GM12878 (cell line): ENCODE results near the gene VSTM2L. TPM values are rescaled to one million over a fixed set of nuclear protein-coding genes. Genes with fewer than 3 reads are reported as not detected.

ENCODE experiments used
- ATAC-seq: fragments of 200-7000 bp; cut with Tn5 transposase; 3 replicates; pipeline ENCODE4 v1.9.1; 2020; ENCODE audit warnings: mild to moderate bottlenecking, moderate library complexity
- BruUV-seq: library from RNA; stranded (reverse); fragments of 400-500 nt; replicated peaks from 2 replicates; lab custom pipeline; 2021; lab: Mats Ljungman, UMichigan
- CTCF ChIA-PET: fragments of 300-600 bp; sonication (Branson Sonifier 250); formaldehyde crosslinking; extraction: SDS; loops from one replicate; lab custom pipeline; 2021; ENCODE audit warnings: inconsistent platforms; lab: Yijun Ruan, JAX
- POLR2A ChIA-PET: fragments of 350-600 bp; formaldehyde crosslinking; extraction: SDS; loops from one replicate; lab custom pipeline; 2021; ENCODE audit warnings: inconsistent platforms; lab: Charles Lee
- RAD21 ChIA-PET: fragments of 300-600 bp; sonication (Branson Sonifier 250); formaldehyde crosslinking; loops from one replicate; lab custom pipeline; 2023; ENCODE audit warnings: antibody characterized with exemption; ENCODE audit not compliant: unreplicated experiment; lab: Charles Lee
- SMC1A ChIA-PET: fragments of 300-600 bp; sonication (Branson Sonifier 250); formaldehyde crosslinking; loops from one replicate; lab custom pipeline; 2023; ENCODE audit not compliant: unreplicated experiment, uncharacterized antibody; lab: Charles Lee
- DNase-seq: peaks from one replicate; pipeline ENCODE4 v3.0.0-alpha.2; 2011; ENCODE audit warnings: low read depth, low spot score
- FAIRE-seq: peaks from 3 replicates; lab custom pipeline; 2011; peaks lifted over from hg19 to GRCh38; lab: Jason Lieb, UNC
- H2AFZ ChIP-seq: 2 replicates; pipeline ENCODE4 v1.6.0; 2011; ENCODE audit warnings: low read depth, low read length, control low read depth; ENCODE audit not compliant: control insufficient read depth
- H3K27ac ChIP-seq: 2 replicates; pipeline ENCODE4 v1.5.1; 2011; ENCODE audit warnings: control low read depth; ENCODE audit not compliant: control insufficient read depth, insufficient read depth
- H3K27me3 ChIP-seq, 2 experiments: replicated peaks in 1 of 2; 2 replicates each; pipeline versions ENCODE4 v1.6.0 to v1.6.1; 2011; ENCODE audit warnings: low read length in 1 of 2; ENCODE audit not compliant: control insufficient read depth in 2 of 2, insufficient read depth in 2 of 2
- H3K36me3 ChIP-seq, 2 experiments: 2 replicates each; pipeline ENCODE4 v1.5.1; 2011; ENCODE audit warnings: low read length in 1 of 2; ENCODE audit not compliant: control insufficient read depth in 2 of 2, insufficient read depth in 2 of 2
- H3K4me1 ChIP-seq: 2 replicates; pipeline ENCODE4 v1.6.1; 2011; ENCODE audit warnings: mild to moderate bottlenecking, low read length, moderate library complexity, mixed read lengths; ENCODE audit not compliant: control insufficient read depth, insufficient read depth
- H3K4me2 ChIP-seq: 2 replicates; pipeline ENCODE4 v1.6.0; 2011; ENCODE audit warnings: control low read depth; ENCODE audit not compliant: control insufficient read depth, insufficient read depth
- H3K4me3 ChIP-seq: fragments of 200-600 bp; sonication (generic); 2 replicates; pipeline ENCODE4 v1.5.1; 2016
- H3K79me2 ChIP-seq: 2 replicates; pipeline ENCODE4 v1.6.0; 2011; ENCODE audit warnings: low read length; ENCODE audit not compliant: control insufficient read depth, insufficient read depth
- H3K9ac ChIP-seq: 2 replicates; pipeline ENCODE4 v1.8.0; 2011; ENCODE audit warnings: low read length, control low read depth, mixed read lengths; ENCODE audit not compliant: control insufficient read depth, insufficient read depth
- H3K9me3 ChIP-seq: replicated peaks from 3 replicates; pipeline ENCODE4 v1.5.1; 2011; ENCODE audit warnings: mild to moderate bottlenecking, low read length; ENCODE audit not compliant: control insufficient read depth, insufficient read depth
- H4K20me1 ChIP-seq: 2 replicates; pipeline ENCODE4 v1.6.0; 2011; ENCODE audit not compliant: control insufficient read depth, insufficient read depth
- CEBPB ChIP-seq, 2 experiments: fragments of 150-350 bp in 1 of 2; IDR thresholded peaks; 2 replicates each; pipeline ENCODE4 v1.6.1; 2012 to 2014; ENCODE audit warnings: low read depth in 2 of 2, low read length in 2 of 2, borderline replicate concordance in 1 of 2, inconsistent platforms in 1 of 2
- CHD2 ChIP-seq: IDR thresholded peaks from 2 replicates; pipeline ENCODE4 v1.6.1; 2011; ENCODE audit warnings: low read depth, low read length, improper control_type of control experiment, borderline replicate concordance
- EP300 ChIP-seq, 2 experiments: fragments of 150-350 bp in 1 of 2; IDR thresholded peaks; 2 replicates each; pipeline ENCODE4 v1.6.1; 2011 to 2012; ENCODE audit warnings: low read depth in 2 of 2, low read length in 2 of 2, borderline replicate concordance in 1 of 2, improper control_type of control experiment in 1 of 2, inconsistent platforms in 1 of 2; ENCODE audit not compliant: control insufficient read depth in 1 of 2
- KAT2A ChIP-seq: conservative IDR thresholded peaks from 2 replicates; pipeline ENCODE4 v1.6.1; 2011; ENCODE audit warnings: low read depth, low read length; ENCODE audit not compliant: control insufficient read depth
- LARP7 ChIP-seq: fragments of 450-650 bp; IDR thresholded peaks from 2 replicates; pipeline ENCODE4 v1.6.1; 2017; ENCODE audit warnings: mild to moderate bottlenecking
- POLR2A ChIP-seq: IDR thresholded peaks from 2 replicates; pipeline ENCODE4 v1.6.1; 2011; ENCODE audit warnings: low read depth, mild to moderate bottlenecking, low read length
- RAD51 ChIP-seq: fragments of 450-650 bp; IDR thresholded peaks from 2 replicates; pipeline ENCODE4 v1.6.1; 2016; ENCODE audit warnings: moderate library complexity, mild to moderate bottlenecking, inconsistent platforms
- SIN3A ChIP-seq: IDR thresholded peaks from 2 replicates; pipeline ENCODE4 v1.6.1; 2012; ENCODE audit warnings: low read depth, low read length, improper control_type of control experiment
- SIX5 ChIP-seq: IDR thresholded peaks from 2 replicates; pipeline ENCODE4 v1.6.1; 2011; ENCODE audit warnings: mild to moderate bottlenecking, low read depth, low read length, moderate library complexity; ENCODE audit not compliant: severe bottlenecking
- ZNF207 ChIP-seq: fragments of 450-650 bp; IDR thresholded peaks from 2 replicates; pipeline ENCODE4 v1.6.1; 2014; ENCODE audit warnings: antibody characterized with exemption, mild to moderate bottlenecking, borderline replicate concordance
- WGBS: methylation state at CpG from one replicate; pipeline ENCODE4 v1.1.6; 2016; ENCODE audit warnings: low lambda C conversion rate; ENCODE audit not compliant: insufficient replicate concordance, insufficient coverage; ENCODE audit errors: missing lambda C conversion rate; 5-methylcytosine and 5-hydroxymethylcytosine counted together
- in situ Hi-C: fragments of 300-500 bp; cut with MboI; formaldehyde crosslinking; loops from 9 replicates; pipeline ENCODE4 v1.14.3; 2018; ENCODE audit warnings: mixed read lengths
- intact Hi-C: fragments of 100-400 bp; cut with micrococcal nuclease; formaldehyde crosslinking; loops from one replicate; pipeline ENCODE4 v1.14.2; 2022; ENCODE audit not compliant: unreplicated experiment
- polyA plus RNA-seq, 11 experiments: library from polyadenylated mRNA; depleted of rRNA in 4 of 11; unstranded in 6 of 11; stranded (reverse) in 5 of 11; fragments of >200 nt; fragmentation: Nextera tagmentation in 4 of 11; fragmentation: Illumina TruSeq in 1 of 11; extraction: Ambion mirVana in 4 of 11; extraction: Trizol in 1 of 11; gene quantifications; 1 replicate in 1 of 11; 2 replicates in 10 of 11; pipeline versions ENCODE4 v1.2.1 to v1.2.3, GENCODE V29; 2011 to 2016; ENCODE audit warnings: inconsistent platforms in 2 of 11, missing spikeins in 2 of 11, low read depth in 1 of 11
- total RNA-seq, 4 experiments: library from RNA; depleted of rRNA in 3 of 4; stranded (reverse); fragments of >200 nt in 3 of 4; fragmentation: Illumina TruSeq in 1 of 4; extraction: Trizol in 1 of 4; gene quantifications; 2 replicates each; pipeline versions ENCODE4 v1.2.1 to v1.2.3, GENCODE V29; 2013 to 2021
- TF ChIP-seq, protein P1 (sequence below): IDR thresholded peaks from 2 replicates; pipeline ENCODE4 v1.6.1; 2012; ENCODE audit warnings: mild to moderate bottlenecking, low read depth, low read length
- TF ChIP-seq, protein P2 (sequence below): IDR thresholded peaks from 2 replicates; pipeline ENCODE4 v1.6.1; 2011; ENCODE audit warnings: borderline replicate concordance, low read depth, mild to moderate bottlenecking, moderate library complexity, low read length; ENCODE audit not compliant: insufficient read depth, poor library complexity, severe bottlenecking

VSTM2L gene
- total and polyA plus RNA-seq, 10 of the 15 experiments (the other 5 are each of a cell fraction or from before 2014, with no cell fraction given) = 0.05 to 1.5 (median 0.63) TPM; not detected in 2

DNA sequence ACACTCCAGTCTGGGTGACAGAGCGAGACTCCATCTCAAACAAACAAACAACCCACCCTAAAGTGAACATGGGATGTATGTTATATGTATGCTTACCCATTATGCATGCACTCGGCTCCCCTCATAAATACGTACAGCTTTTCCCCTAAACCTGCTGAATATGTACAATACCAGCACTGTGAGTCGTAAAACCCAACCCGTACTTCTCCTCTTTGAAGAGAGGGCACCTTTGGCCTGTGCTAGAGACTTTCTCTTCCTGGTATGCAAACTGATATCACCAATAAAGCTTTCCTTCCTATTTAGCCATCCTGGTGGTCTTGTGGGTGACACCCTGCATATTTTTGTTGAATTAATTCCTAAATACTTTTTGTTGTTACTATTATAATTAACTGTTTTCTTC is 51.3 kb downstream of the VSTM2L start:
- no TSS peak for BruUV-seq
- 71% methylated on average over 5 of the region's 5 CpGs for WGBS
- no peak overlapping the region for H2AFZ ChIP-seq
- no peaks in the 10 kb centered on the region for H4K20me1 ChIP-seq
- intact Hi-C loops = no loop called here
- no peak overlapping the region for H3K9ac ChIP-seq
- H3K4me3 ChIP-seq = no peak overlapping the region
- H3K4me2 ChIP-seq = no peak overlapping the region
- no peaks in the 10 kb centered on the region; a peak in 1 of 4 replicates for H3K27me3 ChIP-seq
- H3K9me3 ChIP-seq = no peaks in the 10 kb centered on the region
- H3K36me3 ChIP-seq = no peaks in the 10 kb centered on the region
- no peak for TF ChIP-seq CHD2
- TF ChIP-seq LARP7 = no peak
- TF ChIP-seq, protein P1, sequence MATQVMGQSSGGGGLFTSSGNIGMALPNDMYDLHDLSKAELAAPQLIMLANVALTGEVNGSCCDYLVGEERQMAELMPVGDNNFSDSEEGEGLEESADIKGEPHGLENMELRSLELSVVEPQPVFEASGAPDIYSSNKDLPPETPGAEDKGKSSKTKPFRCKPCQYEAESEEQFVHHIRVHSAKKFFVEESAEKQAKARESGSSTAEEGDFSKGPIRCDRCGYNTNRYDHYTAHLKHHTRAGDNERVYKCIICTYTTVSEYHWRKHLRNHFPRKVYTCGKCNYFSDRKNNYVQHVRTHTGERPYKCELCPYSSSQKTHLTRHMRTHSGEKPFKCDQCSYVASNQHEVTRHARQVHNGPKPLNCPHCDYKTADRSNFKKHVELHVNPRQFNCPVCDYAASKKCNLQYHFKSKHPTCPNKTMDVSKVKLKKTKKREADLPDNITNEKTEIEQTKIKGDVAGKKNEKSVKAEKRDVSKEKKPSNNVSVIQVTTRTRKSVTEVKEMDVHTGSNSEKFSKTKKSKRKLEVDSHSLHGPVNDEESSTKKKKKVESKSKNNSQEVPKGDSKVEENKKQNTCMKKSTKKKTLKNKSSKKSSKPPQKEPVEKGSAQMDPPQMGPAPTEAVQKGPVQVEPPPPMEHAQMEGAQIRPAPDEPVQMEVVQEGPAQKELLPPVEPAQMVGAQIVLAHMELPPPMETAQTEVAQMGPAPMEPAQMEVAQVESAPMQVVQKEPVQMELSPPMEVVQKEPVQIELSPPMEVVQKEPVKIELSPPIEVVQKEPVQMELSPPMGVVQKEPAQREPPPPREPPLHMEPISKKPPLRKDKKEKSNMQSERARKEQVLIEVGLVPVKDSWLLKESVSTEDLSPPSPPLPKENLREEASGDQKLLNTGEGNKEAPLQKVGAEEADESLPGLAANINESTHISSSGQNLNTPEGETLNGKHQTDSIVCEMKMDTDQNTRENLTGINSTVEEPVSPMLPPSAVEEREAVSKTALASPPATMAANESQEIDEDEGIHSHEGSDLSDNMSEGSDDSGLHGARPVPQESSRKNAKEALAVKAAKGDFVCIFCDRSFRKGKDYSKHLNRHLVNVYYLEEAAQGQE = no peak
- no peak for TF ChIP-seq SIN3A
- no peak for TF ChIP-seq EP300 (IDR thresholded peaks at IDR 0.05; ENCODE audit: borderline replicate concordance in 1 of 2, control insufficient read depth in 1 of 2, low read depth in 2 of 2, low read length in 2 of 2)
- TF ChIP-seq RAD51 = no peak
- TF ChIP-seq SIX5 = no peak
- TF ChIP-seq, protein P2, sequence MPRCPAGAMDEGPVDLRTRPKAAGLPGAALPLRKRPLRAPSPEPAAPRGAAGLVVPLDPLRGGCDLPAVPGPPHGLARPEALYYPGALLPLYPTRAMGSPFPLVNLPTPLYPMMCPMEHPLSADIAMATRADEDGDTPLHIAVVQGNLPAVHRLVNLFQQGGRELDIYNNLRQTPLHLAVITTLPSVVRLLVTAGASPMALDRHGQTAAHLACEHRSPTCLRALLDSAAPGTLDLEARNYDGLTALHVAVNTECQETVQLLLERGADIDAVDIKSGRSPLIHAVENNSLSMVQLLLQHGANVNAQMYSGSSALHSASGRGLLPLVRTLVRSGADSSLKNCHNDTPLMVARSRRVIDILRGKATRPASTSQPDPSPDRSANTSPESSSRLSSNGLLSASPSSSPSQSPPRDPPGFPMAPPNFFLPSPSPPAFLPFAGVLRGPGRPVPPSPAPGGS = no peak
- TF ChIP-seq ZNF207 = no peak
- no peak for TF ChIP-seq POLR2A
- TF ChIP-seq CEBPB (IDR thresholded peaks at IDR 0.05; ENCODE audit: borderline replicate concordance in 1 of 2, low read depth in 2 of 2, low read length in 2 of 2) = no peak
- TF ChIP-seq KAT2A = no peak
- ChIA-PET RAD21 (no interaction called here), POLR2A (no interaction called here), SMC1A (interaction anchor here (0.6 kb wide), 1 partner anchor 9 kb away, joined by 3 read pairs; no protein-coding TSS in a partner anchor), CTCF (no interaction called here)
- FAIRE-seq (no peak), ATAC-seq (no peak), DNase-seq (no peak)
- no peaks in the 10 kb centered on the region for H3K79me2 ChIP-seq
- in situ Hi-C loops = no loop called here
- H3K4me1 ChIP-seq = no peaks in the 10 kb centered on the region
- H3K27ac ChIP-seq = no peak overlapping the region
